Panc1 (cell line): Measurements from ENCODE around the gene CPEB2. TPM values are rescaled to one million over a fixed set of nuclear protein-coding genes. Genes with fewer than 3 reads are reported as not detected.

Experiments used
- ATAC-seq: fragments of 200-7000 bp; cut with Tn5 transposase; 2 replicates; pipeline ENCODE4 v1.9.1; 2020; ENCODE audit warnings: mild to moderate bottlenecking, moderate library complexity
- BruUV-seq: library from RNA; stranded (reverse); fragments of 400-500 nt; replicated peaks from 2 replicates; lab custom pipeline; 2021; lab: Mats Ljungman, UMichigan
- CTCF ChIA-PET: fragments of 300-600 bp; sonication (Branson Sonifier 250); formaldehyde crosslinking; loops from one replicate; lab custom pipeline; 2022; ENCODE audit warnings: antibody characterized with exemption; lab: Charles Lee
- POLR2A ChIA-PET: fragments of 300-600 bp; sonication (Branson Sonifier 250); formaldehyde crosslinking; loops from one replicate; lab custom pipeline; 2022; ENCODE audit warnings: antibody characterized with exemption; lab: Charles Lee
- DNase-seq: peaks from one replicate; pipeline ENCODE4 v3.0.0-alpha.2; 2010; ENCODE audit warnings: low read depth, low spot score
- H3K27ac ChIP-seq: 2 replicates; pipeline ENCODE4 v1.5.1; 2011; ENCODE audit warnings: mild to moderate bottlenecking, low read length, inconsistent platforms
- H3K27me3 ChIP-seq: fragments of 200-500 bp; sonication (Bioruptor generic); 2 replicates; pipeline ENCODE4 v1.6.0; 2014; ENCODE audit warnings: low read length, inconsistent platforms; ENCODE audit not compliant: control insufficient read depth, insufficient read depth
- H3K36me3 ChIP-seq: fragments of 200-500 bp; sonication (Bioruptor generic); 2 replicates; pipeline ENCODE4 v1.5.1; 2014; ENCODE audit warnings: inconsistent platforms, mild to moderate bottlenecking, low read length, moderate library complexity; ENCODE audit not compliant: control insufficient read depth, insufficient read depth
- H3K4me1 ChIP-seq: 2 replicates; pipeline ENCODE4 v1.5.1; 2011; ENCODE audit warnings: inconsistent platforms, mild to moderate bottlenecking, low read length, moderate library complexity; ENCODE audit not compliant: control insufficient read depth, insufficient read depth
- H3K4me3 ChIP-seq, 2 experiments: 2 replicates each; pipeline ENCODE4 v1.5.1; 2011 to 2012; ENCODE audit warnings: low read depth in 2 of 2, low read length in 2 of 2, mild to moderate bottlenecking in 2 of 2, inconsistent platforms in 1 of 2, moderate library complexity in 1 of 2
- H3K9me3 ChIP-seq: fragments of 200-500 bp; sonication (Bioruptor generic); 2 replicates; pipeline ENCODE4 v1.5.1; 2014; ENCODE audit warnings: low read depth, mild to moderate bottlenecking, inconsistent platforms, low read length, moderate library complexity; ENCODE audit not compliant: control insufficient read depth, insufficient read depth
- POLR2AphosphoS5 ChIP-seq: IDR thresholded peaks from 2 replicates; pipeline ENCODE4 v1.6.1; 2012; ENCODE audit warnings: mild to moderate bottlenecking, low read depth, low read length, moderate library complexity
- SIN3A ChIP-seq: IDR thresholded peaks from 2 replicates; pipeline ENCODE4 v1.6.1; 2012; ENCODE audit warnings: low read depth, mild to moderate bottlenecking, low read length, moderate library complexity, borderline replicate concordance; ENCODE audit not compliant: insufficient read depth
- TCF7L2 ChIP-seq: IDR thresholded peaks from 2 replicates; pipeline ENCODE4 v1.6.1; 2011; ENCODE audit warnings: mild to moderate bottlenecking, low read depth, low read length, inconsistent platforms
- in situ Hi-C: cut with HindIII; loops from 2 replicates; pipeline ENCODE4 v1.10.0; 2016; ENCODE audit warnings: low sequenced_read_pairs, low pct_unique_long_range_greater_than_20kb
- intact Hi-C: fragments of 100-400 bp; cut with micrococcal nuclease; formaldehyde crosslinking; loops from one replicate; pipeline ENCODE4 v1.10.0; 2022; ENCODE audit not compliant: unreplicated experiment
- total RNA-seq: library from RNA; stranded (reverse); gene quantifications from one replicate; pipeline ENCODE4 v1.2.1, GENCODE V29; 2021; ENCODE audit not compliant: unreplicated experiment
- TF ChIP-seq, protein P1 (sequence below), 2 experiments: IDR thresholded peaks; 2 replicates each; pipeline ENCODE4 v1.6.1; 2011 to 2012; ENCODE audit warnings: low read depth in 2 of 2, control low read depth in 1 of 2, low read length in 1 of 2, mild to moderate bottlenecking in 1 of 2, moderate library complexity in 1 of 2; ENCODE audit not compliant: insufficient read depth in 1 of 2
- TF ChIP-seq, protein P2 (sequence below): fragments of 450-650 bp; IDR thresholded peaks from 2 replicates; pipeline ENCODE4 v1.5.1; 2017; ENCODE audit warnings: mild to moderate bottlenecking

The CPEB2 gene
- total RNA-seq, 1 experiment from 2014 or later = 7.2 TPM

DNA sequence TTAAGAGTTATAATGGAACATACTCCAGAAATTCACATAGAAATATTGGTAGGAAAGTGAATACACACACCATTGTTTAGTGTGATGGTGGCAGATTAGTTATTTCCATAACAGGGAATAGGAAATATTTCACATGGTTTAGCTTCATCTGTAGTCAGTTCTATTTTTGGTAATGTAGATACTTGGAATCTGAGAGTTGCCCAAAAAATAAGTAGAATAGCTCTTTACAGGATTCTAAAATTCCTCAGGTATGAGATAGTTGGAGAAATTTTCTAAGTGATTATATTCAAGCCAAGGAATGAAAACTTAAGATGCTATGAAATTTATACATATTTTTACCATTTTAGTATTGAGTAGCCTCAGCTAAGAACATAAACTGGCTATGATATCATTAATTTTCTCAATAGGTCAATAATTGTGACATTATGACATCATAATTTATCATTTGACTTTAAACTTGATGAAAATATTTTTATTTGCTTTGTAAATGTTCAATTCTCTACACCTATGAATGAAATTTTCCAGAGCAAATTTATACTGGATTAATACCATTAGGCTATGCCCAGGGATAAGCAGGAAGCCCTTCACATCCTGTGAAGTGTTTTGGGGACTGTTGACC is 35.8 kb downstream of the CPEB2 start:
- no TSS peak for BruUV-seq
- Histone ChIP-seq H3K4me1 (no peaks in the 10 kb centered on the region), H3K27me3 (no peaks in the 10 kb centered on the region), H3K4me3 (no peak overlapping the region), H3K9me3 (no peaks in the 10 kb centered on the region), H3K36me3 (no peaks in the 10 kb centered on the region; the same call in 1 of the 2 replicates), H3K27ac (no peak overlapping the region)
- ChIA-PET POLR2A (no interaction called here), CTCF (no interaction called here)
- intact Hi-C loops = no loop called here
- DNase-seq (no peak), ATAC-seq (no peak)
- in situ Hi-C loops = no loop called here
- TF ChIP-seq, protein P1, sequence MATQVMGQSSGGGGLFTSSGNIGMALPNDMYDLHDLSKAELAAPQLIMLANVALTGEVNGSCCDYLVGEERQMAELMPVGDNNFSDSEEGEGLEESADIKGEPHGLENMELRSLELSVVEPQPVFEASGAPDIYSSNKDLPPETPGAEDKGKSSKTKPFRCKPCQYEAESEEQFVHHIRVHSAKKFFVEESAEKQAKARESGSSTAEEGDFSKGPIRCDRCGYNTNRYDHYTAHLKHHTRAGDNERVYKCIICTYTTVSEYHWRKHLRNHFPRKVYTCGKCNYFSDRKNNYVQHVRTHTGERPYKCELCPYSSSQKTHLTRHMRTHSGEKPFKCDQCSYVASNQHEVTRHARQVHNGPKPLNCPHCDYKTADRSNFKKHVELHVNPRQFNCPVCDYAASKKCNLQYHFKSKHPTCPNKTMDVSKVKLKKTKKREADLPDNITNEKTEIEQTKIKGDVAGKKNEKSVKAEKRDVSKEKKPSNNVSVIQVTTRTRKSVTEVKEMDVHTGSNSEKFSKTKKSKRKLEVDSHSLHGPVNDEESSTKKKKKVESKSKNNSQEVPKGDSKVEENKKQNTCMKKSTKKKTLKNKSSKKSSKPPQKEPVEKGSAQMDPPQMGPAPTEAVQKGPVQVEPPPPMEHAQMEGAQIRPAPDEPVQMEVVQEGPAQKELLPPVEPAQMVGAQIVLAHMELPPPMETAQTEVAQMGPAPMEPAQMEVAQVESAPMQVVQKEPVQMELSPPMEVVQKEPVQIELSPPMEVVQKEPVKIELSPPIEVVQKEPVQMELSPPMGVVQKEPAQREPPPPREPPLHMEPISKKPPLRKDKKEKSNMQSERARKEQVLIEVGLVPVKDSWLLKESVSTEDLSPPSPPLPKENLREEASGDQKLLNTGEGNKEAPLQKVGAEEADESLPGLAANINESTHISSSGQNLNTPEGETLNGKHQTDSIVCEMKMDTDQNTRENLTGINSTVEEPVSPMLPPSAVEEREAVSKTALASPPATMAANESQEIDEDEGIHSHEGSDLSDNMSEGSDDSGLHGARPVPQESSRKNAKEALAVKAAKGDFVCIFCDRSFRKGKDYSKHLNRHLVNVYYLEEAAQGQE (IDR thresholded peaks at IDR 0.05; ENCODE audit: insufficient read depth in 1 of 2, low read depth in 2 of 2, low read length in 1 of 2) = no peak
- no peak for TF ChIP-seq SIN3A
- TF ChIP-seq POLR2AphosphoS5 = no peak
- TF ChIP-seq TCF7L2 = no peak
- TF ChIP-seq, protein P2, sequence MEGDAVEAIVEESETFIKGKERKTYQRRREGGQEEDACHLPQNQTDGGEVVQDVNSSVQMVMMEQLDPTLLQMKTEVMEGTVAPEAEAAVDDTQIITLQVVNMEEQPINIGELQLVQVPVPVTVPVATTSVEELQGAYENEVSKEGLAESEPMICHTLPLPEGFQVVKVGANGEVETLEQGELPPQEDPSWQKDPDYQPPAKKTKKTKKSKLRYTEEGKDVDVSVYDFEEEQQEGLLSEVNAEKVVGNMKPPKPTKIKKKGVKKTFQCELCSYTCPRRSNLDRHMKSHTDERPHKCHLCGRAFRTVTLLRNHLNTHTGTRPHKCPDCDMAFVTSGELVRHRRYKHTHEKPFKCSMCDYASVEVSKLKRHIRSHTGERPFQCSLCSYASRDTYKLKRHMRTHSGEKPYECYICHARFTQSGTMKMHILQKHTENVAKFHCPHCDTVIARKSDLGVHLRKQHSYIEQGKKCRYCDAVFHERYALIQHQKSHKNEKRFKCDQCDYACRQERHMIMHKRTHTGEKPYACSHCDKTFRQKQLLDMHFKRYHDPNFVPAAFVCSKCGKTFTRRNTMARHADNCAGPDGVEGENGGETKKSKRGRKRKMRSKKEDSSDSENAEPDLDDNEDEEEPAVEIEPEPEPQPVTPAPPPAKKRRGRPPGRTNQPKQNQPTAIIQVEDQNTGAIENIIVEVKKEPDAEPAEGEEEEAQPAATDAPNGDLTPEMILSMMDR = no peak

DNA sequence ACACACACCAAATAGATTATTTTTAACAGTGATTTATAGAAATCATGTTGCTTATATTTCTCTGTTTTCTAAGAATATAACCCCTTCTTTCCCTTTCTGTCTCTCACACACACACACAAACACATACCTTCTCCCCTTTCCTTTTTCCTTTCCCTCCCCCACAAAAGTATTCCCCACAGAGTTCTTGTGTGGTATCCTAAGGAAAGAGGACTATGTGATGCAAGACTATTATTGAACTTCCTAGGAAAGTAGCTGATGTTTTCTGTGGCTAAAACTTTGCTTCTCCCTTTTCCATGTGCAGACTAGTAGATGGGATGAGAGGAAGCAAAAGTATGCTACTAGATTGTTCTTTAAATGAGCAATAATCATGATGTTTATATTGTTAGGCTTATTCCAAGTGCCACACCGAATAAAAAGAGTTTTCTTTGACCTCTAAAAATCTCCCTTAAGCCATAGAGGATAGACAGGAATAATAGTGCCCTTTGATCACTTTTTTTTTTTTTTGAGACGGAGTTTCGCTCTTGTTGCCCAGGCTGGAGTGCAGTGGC is 38.7 kb downstream of the CPEB2 start:
- no peaks in the 10 kb centered on the region for H3K27me3 ChIP-seq
- in situ Hi-C loops (no loop called here), intact Hi-C loops (no loop called here)
- no peak overlapping the region for H3K27ac ChIP-seq
- ChIA-PET POLR2A (no interaction called here), CTCF (no interaction called here)
- ATAC-seq (no peak), DNase-seq (no peak)
- TF ChIP-seq, protein P1 (IDR thresholded peaks at IDR 0.05; ENCODE audit: insufficient read depth in 1 of 2, low read depth in 2 of 2, low read length in 1 of 2) = no peak
- no peak for TF ChIP-seq SIN3A
- TF ChIP-seq TCF7L2 = no peak
- no peak for TF ChIP-seq POLR2AphosphoS5
- TF ChIP-seq, protein P2 = no peak
- H3K9me3 ChIP-seq = no peaks in the 10 kb centered on the region
- no peaks in the 10 kb centered on the region; the same call in 1 of the 2 replicates for H3K36me3 ChIP-seq
- no TSS peak for BruUV-seq
- no peak overlapping the region for H3K4me3 ChIP-seq
- H3K4me1 ChIP-seq = no peaks in the 10 kb centered on the region
